Naive thymus-derived CD8-positive, alpha-beta T cell (primary cell): ENCODE results near the gene C15orf40. TPM values are rescaled to one million over a fixed set of nuclear protein-coding genes. Genes with fewer than 3 reads are reported as not detected.
"Not testable (repeated sequence)": the region's sequence is repeated elsewhere in the genome, so short reads cannot be mapped to it uniquely, and the experiment has no call there.

Experiments used
- ATAC-seq, 2 donors: fragments of 150-1000 bp; cut with Tn5 transposase in 1 of 2; sonication (Bioruptor Pico), chemical (Tn5 transposase) in 1 of 2; 1 replicate in 1 of 2; 2 replicates in 1 of 2; pipeline ENCODE4 v1.10.0; 2021; ENCODE audit warnings: mild to moderate bottlenecking in 2 of 2, moderate library complexity in 2 of 2
- POLR2A ChIA-PET: fragments of 350-600 bp; sonication (Branson Sonifier 250); formaldehyde crosslinking; loops from one replicate; lab custom pipeline; 2021; ENCODE audit warnings: antibody characterized with exemption; lab: Charles Lee
- DNase-seq, 10 donors: peaks; one replicate each; pipeline versions ENCODE4 v3.0.0 to v3.0.0-alpha.2; 2020 to 2022
- H3K27ac Mint-ChIP-seq, 10 donors: one replicate each; pipeline ENCODE4 v1.8.0; 2020 to 2022; ENCODE audit warnings: mild to moderate bottlenecking in 10 of 10, mixed read lengths in 10 of 10, moderate library complexity in 4 of 10, inconsistent platforms in 1 of 10
- H3K27me3 Mint-ChIP-seq, 5 donors: one replicate each; pipeline ENCODE4 v1.8.0; 2021 to 2022; ENCODE audit warnings: mixed read lengths in 5 of 5
- H3K36me3 Mint-ChIP-seq, 3 donors: one replicate each; pipeline ENCODE4 v1.8.0; 2020 to 2022; ENCODE audit warnings: mixed read lengths in 3 of 3, mild to moderate bottlenecking in 2 of 3, inconsistent platforms in 1 of 3
- H3K4me1 Mint-ChIP-seq, 4 donors: one replicate each; pipeline ENCODE4 v1.8.0; 2021 to 2022; ENCODE audit warnings: mixed read lengths in 4 of 4
- H3K4me3 Mint-ChIP-seq, 10 donors: one replicate each; pipeline ENCODE4 v1.8.0; 2020 to 2022; ENCODE audit warnings: mild to moderate bottlenecking in 10 of 10, mixed read lengths in 10 of 10, moderate library complexity in 6 of 10, inconsistent platforms in 1 of 10
- H3K9me3 Mint-ChIP-seq, 9 donors: one replicate each; pipeline ENCODE4 v1.8.0; 2020 to 2022; ENCODE audit warnings: mixed read lengths in 9 of 9, mild to moderate bottlenecking in 3 of 9, inconsistent platforms in 1 of 9, moderate library complexity in 1 of 9
- polyA plus RNA-seq, 3 donors: library from polyadenylated mRNA; unstranded; fragments of 300-500 nt; fragmentation: Illumina TruSeq; gene quantifications; one replicate each; pipeline ENCODE4 v1.2.3, GENCODE V29; 2021
- total RNA-seq, 8 experiments: library from RNA in 2 of 8; stranded (reverse) in 2 of 8; gene quantifications; one replicate each; pipeline ENCODE4 v1.2.3 and lab custom pipeline; 2021 to 2026

Gene C15orf40
- total and polyA plus RNA-seq, 5 experiments from 2014 or later: 48.4 to 87.5 (median 56.2) TPM

GRCh38 chr15:83016906-83017305, 5.5 kb upstream of the C15orf40 start:
- Mint-ChIP-seq H3K4me1 (peaks cover 23 to 29% (median 25%) of the 10 kb centered on the region in 4 donors), H3K27ac (peak overlapping the region in 3 of 10 donors; percentile 19 to 45 (median 36)), H3K4me3 (no peak overlapping the region), H3K27me3 (no peaks in the 10 kb centered on the region), H3K36me3 (peaks cover 0 to 46% (median 0%) of the 10 kb centered on the region in 3 donors), H3K9me3 (no peaks in the 10 kb centered on the region)
- POLR2A ChIA-PET: no interaction called here
- ATAC-seq: no peak
- no peak for DNase-seq

- Mint-ChIP-seq H3K36me3 (peaks cover 0 to 46% (median 0%) of the 10 kb centered on the region in 3 donors), H3K27ac (peak overlapping the region in 6 of 10 donors; percentile 30 to 70 (median 52)), H3K4me3 (peak overlapping the region in 1 of 10 donors; percentile 22), H3K27me3 (no peaks in the 10 kb centered on the region), H3K9me3 (no peaks in the 10 kb centered on the region), H3K4me1 (peaks cover 32 to 41% (median 35%) of the 10 kb centered on the region in 4 donors)
- no peak for DNase-seq
- ATAC-seq: no peak
- POLR2A ChIA-PET: interaction anchor here (0.6 kb wide), 1 partner anchor 39 kb away, joined by 4 read pairs; no protein-coding TSS in a partner anchor
Measured at GRCh38 chr15:83015361-83015760, 3.9 kb upstream of the C15orf40 start.

GRCh38 chr15:83014205-83014653, 2.8 kb upstream of the C15orf40 start:
- POLR2A ChIA-PET: interaction anchor here (2.4 kb wide), 1 partner anchor 28 kb away, joined by 12 read pairs; the partner anchor contains the start of gene RAMAC
- peaks cover 34 to 51% (median 45%) of the 10 kb centered on the region in 4 donors for H3K4me1 Mint-ChIP-seq

GRCh38 chr15:83012636-83013035, 1.2 kb upstream of the C15orf40 start:
- POLR2A ChIA-PET: interaction anchor here (0.6 to 3.4 kb wide), 6 partner anchors 10 to 473 kb away, joined by 3 to 27 read pairs (median 8); partner anchors contain the start of genes BTBD1, RAMAC and RPS17
- Mint-ChIP-seq H3K4me1 (peaks cover 34 to 51% (median 46%) of the 10 kb centered on the region in 4 donors), H3K4me3 (peak overlapping the region; percentile 86 to 100 (median 98))

More at GRCh38 chr15:83014205-83014653, 2.8 kb upstream of the C15orf40 start:
- Mint-ChIP-seq H3K36me3 (peaks cover 0 to 42% (median 0%) of the 10 kb centered on the region in 3 donors), H3K4me3 (no peak overlapping the region), H3K9me3 (no peaks in the 10 kb centered on the region), H3K27ac (peak overlapping the region; percentile 24 to 88 (median 66)), H3K27me3 (no peaks in the 10 kb centered on the region)
- no peak for DNase-seq
- no peak for ATAC-seq

DNA sequence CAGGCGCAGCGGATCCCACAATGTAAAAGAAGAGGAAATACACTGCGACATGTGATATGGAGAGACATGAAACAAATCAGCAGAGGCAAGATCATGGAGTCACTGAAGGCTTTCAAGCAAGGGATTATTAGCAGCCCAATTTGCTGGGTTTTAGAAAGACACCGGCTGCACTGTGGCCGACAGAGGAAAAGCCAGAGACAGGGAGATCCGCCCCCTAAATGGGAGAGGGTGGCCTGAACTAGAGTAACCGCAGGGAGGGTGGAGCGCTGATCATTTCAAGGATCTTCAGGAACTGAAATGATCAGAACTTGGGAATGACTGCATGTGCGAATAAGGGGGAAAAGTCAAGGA, 612 bp upstream of the C15orf40 start:
- ATAC-seq: no peak
- H3K4me1 Mint-ChIP-seq: peaks cover 35 to 54% (median 48%) of the 10 kb centered on the region in 4 donors
- H3K27me3 Mint-ChIP-seq: no peaks in the 10 kb centered on the region
- no peak for DNase-seq
- POLR2A ChIA-PET: interaction anchor here (0.6 to 3.4 kb wide), 10 partner anchors 9 to 794 kb away, joined by 3 to 27 read pairs (median 6); partner anchors contain the start of genes BTBD1, RAMAC and RPS17
- H3K9me3 Mint-ChIP-seq: no peaks in the 10 kb centered on the region
- H3K27ac Mint-ChIP-seq: peak overlapping the region; percentile 85 to 96 (median 92)
- H3K4me3 Mint-ChIP-seq: peak overlapping the region; percentile 86 to 100 (median 98)
- peaks cover 0 to 39% (median 3%) of the 10 kb centered on the region in 3 donors for H3K36me3 Mint-ChIP-seq

More at GRCh38 chr15:83012636-83013035, 1.2 kb upstream of the C15orf40 start:
- no peak for DNase-seq
- Mint-ChIP-seq H3K36me3 (peaks cover 0 to 39% (median 0%) of the 10 kb centered on the region in 3 donors), H3K27ac (peak overlapping the region; percentile 85 to 96 (median 92)), H3K27me3 (no peaks in the 10 kb centered on the region), H3K9me3 (no peaks in the 10 kb centered on the region)
- no peak for ATAC-seq

- DNase-seq (peak; percentile 41 to 78 (median 68)), ATAC-seq (peak; percentile 51 to 76)
- Mint-ChIP-seq H3K27me3 (no peaks in the 10 kb centered on the region), H3K36me3 (peaks cover 0 to 37% (median 5%) of the 10 kb centered on the region in 3 donors), H3K4me1 (peaks cover 36 to 57% (median 49%) of the 10 kb centered on the region in 4 donors), H3K4me3 (peak overlapping the region; percentile 86 to 100 (median 98)), H3K27ac (peak overlapping the region; percentile 87 to 96 (median 92)), H3K9me3 (no peaks in the 10 kb centered on the region)
- POLR2A ChIA-PET: interaction anchor here (0.9 to 3.4 kb wide), 11 partner anchors 9 to 471 kb away, joined by 3 to 27 read pairs (median 6); partner anchors contain the start of genes BTBD1, RAMAC, RPS17 and WHAMM
Measured at GRCh38 chr15:83010709-83011270, 649 bp downstream of the C15orf40 start.

DNA sequence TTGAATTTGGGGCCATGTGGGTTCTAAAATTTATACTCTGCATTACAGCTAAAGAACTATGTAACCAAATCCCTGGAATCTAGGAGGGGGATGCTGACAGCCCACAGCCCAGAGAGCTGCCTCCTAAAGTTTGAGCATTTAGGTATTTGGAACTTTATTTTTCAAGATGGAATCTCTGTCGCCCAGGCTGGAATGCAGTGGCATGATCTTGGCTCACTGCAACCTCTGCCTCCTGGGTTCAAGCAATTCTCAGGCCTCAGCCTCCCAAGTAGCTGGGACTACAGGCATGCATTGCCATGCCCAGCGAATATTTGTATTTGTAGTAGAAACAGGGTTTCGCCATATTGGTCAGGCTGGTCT, 10.8 kb downstream of the C15orf40 start:
- peak overlapping the region in 7 of 10 donors; percentile 54 to 93 (median 82) for H3K27ac Mint-ChIP-seq
- H3K27me3 Mint-ChIP-seq, DNase-seq, H3K9me3 Mint-ChIP-seq, ATAC-seq: not testable (repeated sequence)
- H3K4me1 Mint-ChIP-seq: peaks cover 6 to 13% (median 11%) of the 10 kb centered on the region in 4 donors
- peaks cover 0 to 10% (median 0%) of the 10 kb centered on the region in 3 donors for H3K36me3 Mint-ChIP-seq
- peak overlapping the region in 3 of 10 donors; percentile 71 to 82 (median 73) for H3K4me3 Mint-ChIP-seq
- POLR2A ChIA-PET: interaction anchor here (1.6 to 2.1 kb wide), 3 partner anchors 11 to 461 kb away, joined by 6 to 10 read pairs (median 8); partner anchors contain the start of genes C15orf40 and RPS17

DNA sequence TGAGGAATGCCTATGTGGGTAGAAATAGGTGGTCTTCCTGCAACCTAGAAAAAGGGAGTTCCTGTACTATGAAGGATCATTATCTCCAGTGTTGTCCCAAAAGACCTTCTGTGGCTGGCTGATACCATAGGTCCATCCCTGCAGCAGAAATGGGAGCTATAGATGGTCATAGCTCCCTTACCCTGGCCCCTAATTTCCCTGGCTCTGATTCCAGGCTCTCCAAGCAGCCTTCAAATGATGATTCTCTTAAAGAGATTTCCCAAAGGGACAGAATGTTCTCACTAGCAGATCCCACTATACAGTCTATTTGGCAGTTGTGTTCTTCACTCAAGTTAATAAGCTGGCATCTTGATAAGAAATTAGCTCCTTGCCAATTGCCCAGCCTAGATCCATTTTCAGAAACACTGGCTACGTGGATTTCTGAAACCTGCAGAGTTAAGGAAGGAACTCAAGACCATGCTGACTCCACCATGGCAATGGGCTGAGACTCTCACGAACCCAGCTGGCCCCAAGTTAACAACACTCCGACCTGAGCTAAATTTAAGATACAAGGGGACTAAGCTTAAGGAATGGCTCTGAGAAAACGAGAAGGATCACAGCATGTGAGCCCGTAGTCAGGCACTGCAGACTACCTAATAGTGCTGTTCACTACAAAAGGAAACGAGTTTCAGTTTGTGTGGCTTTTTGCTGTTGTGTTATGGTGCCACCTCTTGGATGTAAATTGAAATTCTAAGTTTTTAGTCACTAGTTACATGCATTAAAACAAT, 11.4 kb downstream of the C15orf40 start:
- POLR2A ChIA-PET: interaction anchor here (1.0 to 2.1 kb wide), 4 partner anchors 11 to 460 kb away, joined by 3 to 10 read pairs (median 7); partner anchors contain the start of genes C15orf40 and RPS17
- H3K4me1 Mint-ChIP-seq: peaks cover 6 to 13% (median 11%) of the 10 kb centered on the region in 4 donors
- H3K9me3 Mint-ChIP-seq: no peaks in the 10 kb centered on the region
- H3K27ac Mint-ChIP-seq: peak overlapping the region; percentile 54 to 93 (median 84)
- DNase-seq (peak in 7 of 10 donors; percentile 4 to 64 (median 31)), ATAC-seq (peak; percentile 91 to 96)
- no peaks in the 10 kb centered on the region for H3K27me3 Mint-ChIP-seq
- H3K36me3 Mint-ChIP-seq: peaks cover 0 to 4% (median 0%) of the 10 kb centered on the region in 3 donors
- H3K4me3 Mint-ChIP-seq: peak overlapping the region; percentile 68 to 82 (median 74)

GRCh38 chr15:82999426-82999825, 12.0 kb downstream of the C15orf40 start:
- peak overlapping the region in 5 of 10 donors; percentile 82 to 88 (median 87) for H3K27ac Mint-ChIP-seq
- ATAC-seq (no peak), DNase-seq (no peak)
- H3K27me3 Mint-ChIP-seq: no peaks in the 10 kb centered on the region
- H3K4me3 Mint-ChIP-seq: peak overlapping the region in 1 of 10 donors; percentile 68
- H3K36me3 Mint-ChIP-seq: no peaks in the 10 kb centered on the region
- peaks cover 6 to 13% (median 11%) of the 10 kb centered on the region in 4 donors for H3K4me1 Mint-ChIP-seq
- H3K9me3 Mint-ChIP-seq: no peaks in the 10 kb centered on the region
- POLR2A ChIA-PET: interaction anchor here (1.0 to 2.1 kb wide), 4 partner anchors 12 to 459 kb away, joined by 3 to 10 read pairs (median 7); partner anchors contain the start of genes C15orf40 and RPS17

DNA sequence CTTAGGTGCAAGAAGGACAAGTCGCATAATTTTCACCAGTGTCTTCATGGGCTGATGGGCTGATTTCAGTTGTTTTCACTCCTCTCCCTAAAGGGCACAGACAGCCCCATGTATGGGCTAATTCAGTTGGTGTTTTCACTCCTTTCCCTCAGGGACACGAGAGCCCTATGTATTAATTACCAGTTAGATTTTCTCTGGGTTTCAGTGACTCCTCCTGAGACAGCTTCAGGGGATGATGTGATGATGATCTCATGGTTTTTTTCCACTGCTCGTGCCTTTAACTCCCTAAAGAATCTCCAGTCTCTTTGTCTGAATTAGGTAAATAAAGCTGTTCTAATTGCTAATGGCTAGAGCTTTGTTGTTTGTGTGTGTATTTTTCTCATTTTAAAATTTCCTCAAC, 15.5 kb downstream of the C15orf40 start:
- no peaks in the 10 kb centered on the region for H3K27me3 Mint-ChIP-seq
- peaks cover 8 to 13% (median 11%) of the 10 kb centered on the region in 4 donors for H3K4me1 Mint-ChIP-seq
- no peak overlapping the region for H3K4me3 Mint-ChIP-seq
- no peak overlapping the region for H3K27ac Mint-ChIP-seq
- POLR2A ChIA-PET: no interaction called here
- peaks cover 0 to 9% (median 2%) of the 10 kb centered on the region in 3 donors for H3K36me3 Mint-ChIP-seq
- H3K9me3 Mint-ChIP-seq: no peaks in the 10 kb centered on the region
- no peak for DNase-seq
- no peak for ATAC-seq

GRCh38 chr15:82995076-82995475, 16.4 kb downstream of the C15orf40 start:
- POLR2A ChIA-PET: no interaction called here
- peaks cover 4 to 8% (median 7%) of the 10 kb centered on the region in 4 donors for H3K4me1 Mint-ChIP-seq
- ATAC-seq: no peak
- H3K36me3 Mint-ChIP-seq: peaks cover 0 to 15% (median 2%) of the 10 kb centered on the region in 3 donors
- H3K4me3 Mint-ChIP-seq: no peak overlapping the region
- no peaks in the 10 kb centered on the region for H3K27me3 Mint-ChIP-seq
- peak overlapping the region in 1 of 10 donors; percentile 53 for H3K27ac Mint-ChIP-seq
- DNase-seq: no peak
- H3K9me3 Mint-ChIP-seq: no peaks in the 10 kb centered on the region

GRCh38 chr15:82993144-82993543, 18.3 kb downstream of the C15orf40 start:
- Mint-ChIP-seq H3K27me3 (no peaks in the 10 kb centered on the region), H3K4me1 (peaks cover 0 to 6% (median 4%) of the 10 kb centered on the region in 4 donors), H3K9me3 (no peaks in the 10 kb centered on the region), H3K27ac (peak overlapping the region in 1 of 10 donors; percentile 56), H3K4me3 (no peak overlapping the region), H3K36me3 (peaks cover 0 to 33% (median 9%) of the 10 kb centered on the region in 3 donors)
- POLR2A ChIA-PET: interaction anchor here (1.4 kb wide), 1 partner anchor 453 kb away, joined by 4 read pairs; the partner anchor contains the start of gene RPS17
- DNase-seq (no peak), ATAC-seq (no peak)
